Ishikawa (cell line): ENCODE results near the gene ID1.

Experiments used
- CREB1 ChIP-seq: IDR thresholded peaks from 2 replicates; pipeline ENCODE4 v1.6.1; 2012; ENCODE audit warnings: low read depth
- EGR1 ChIP-seq: IDR thresholded peaks from 2 replicates; pipeline ENCODE4 v1.6.1; 2012
- MAX ChIP-seq: IDR thresholded peaks from 2 replicates; pipeline ENCODE4 v1.6.1; 2012
- NFIC ChIP-seq: IDR thresholded peaks from 2 replicates; pipeline ENCODE4 v1.6.1; 2012
- TAF1 ChIP-seq: IDR thresholded peaks from 2 replicates; pipeline ENCODE4 v1.6.1; 2012; ENCODE audit warnings: low read depth, mild to moderate bottlenecking
- YY1 ChIP-seq: IDR thresholded peaks from 2 replicates; pipeline ENCODE4 v1.6.1; 2012; ENCODE audit warnings: low read depth
- ZBTB7A ChIP-seq: IDR thresholded peaks from 2 replicates; pipeline ENCODE4 v1.6.1; 2012; ENCODE audit warnings: low read depth
- TF ChIP-seq, protein P1 (sequence below): IDR thresholded peaks from 2 replicates; pipeline ENCODE4 v1.6.1; 2012; ENCODE audit warnings: low read depth, mild to moderate bottlenecking

- TF ChIP-seq CREB1, result no peak
- TF ChIP-seq ZBTB7A, result no peak
- TF ChIP-seq, protein P1, sequence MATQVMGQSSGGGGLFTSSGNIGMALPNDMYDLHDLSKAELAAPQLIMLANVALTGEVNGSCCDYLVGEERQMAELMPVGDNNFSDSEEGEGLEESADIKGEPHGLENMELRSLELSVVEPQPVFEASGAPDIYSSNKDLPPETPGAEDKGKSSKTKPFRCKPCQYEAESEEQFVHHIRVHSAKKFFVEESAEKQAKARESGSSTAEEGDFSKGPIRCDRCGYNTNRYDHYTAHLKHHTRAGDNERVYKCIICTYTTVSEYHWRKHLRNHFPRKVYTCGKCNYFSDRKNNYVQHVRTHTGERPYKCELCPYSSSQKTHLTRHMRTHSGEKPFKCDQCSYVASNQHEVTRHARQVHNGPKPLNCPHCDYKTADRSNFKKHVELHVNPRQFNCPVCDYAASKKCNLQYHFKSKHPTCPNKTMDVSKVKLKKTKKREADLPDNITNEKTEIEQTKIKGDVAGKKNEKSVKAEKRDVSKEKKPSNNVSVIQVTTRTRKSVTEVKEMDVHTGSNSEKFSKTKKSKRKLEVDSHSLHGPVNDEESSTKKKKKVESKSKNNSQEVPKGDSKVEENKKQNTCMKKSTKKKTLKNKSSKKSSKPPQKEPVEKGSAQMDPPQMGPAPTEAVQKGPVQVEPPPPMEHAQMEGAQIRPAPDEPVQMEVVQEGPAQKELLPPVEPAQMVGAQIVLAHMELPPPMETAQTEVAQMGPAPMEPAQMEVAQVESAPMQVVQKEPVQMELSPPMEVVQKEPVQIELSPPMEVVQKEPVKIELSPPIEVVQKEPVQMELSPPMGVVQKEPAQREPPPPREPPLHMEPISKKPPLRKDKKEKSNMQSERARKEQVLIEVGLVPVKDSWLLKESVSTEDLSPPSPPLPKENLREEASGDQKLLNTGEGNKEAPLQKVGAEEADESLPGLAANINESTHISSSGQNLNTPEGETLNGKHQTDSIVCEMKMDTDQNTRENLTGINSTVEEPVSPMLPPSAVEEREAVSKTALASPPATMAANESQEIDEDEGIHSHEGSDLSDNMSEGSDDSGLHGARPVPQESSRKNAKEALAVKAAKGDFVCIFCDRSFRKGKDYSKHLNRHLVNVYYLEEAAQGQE, result no peak
- no peak for TF ChIP-seq EGR1
- no peak for TF ChIP-seq MAX
- TF ChIP-seq YY1, result no peak
- no peak for TF ChIP-seq TAF1
- TF ChIP-seq NFIC, result no peak
Observed at GRCh38 chr20:31633339-31633914, 28.3 kb downstream of the ID1 start.
